OCI-LY7 (cell line): ENCODE data around the gene ZBTB49. TPM values are rescaled to one million over a fixed set of nuclear protein-coding genes. Genes with fewer than 3 reads are reported as not detected.

Source experiments
- Bru-seq: library from RNA; stranded (reverse); fragments of 400-500 nt; gene quantifications from one replicate; lab custom pipeline; 2021; lab: Mats Ljungman, UMichigan
- BruChase-seq, 2 experiments: library from RNA; stranded (reverse); fragments of 400-500 nt; gene quantifications; one replicate each; lab custom pipeline; 2021; lab: Mats Ljungman, UMichigan
- BruUV-seq: library from RNA; stranded (reverse); fragments of 400-500 nt; replicated peaks from 2 replicates; lab custom pipeline; 2021; lab: Mats Ljungman, UMichigan
- CTCF ChIA-PET: fragments of 300-600 bp; sonication (Branson Sonifier 250); formaldehyde crosslinking; loops from one replicate; lab custom pipeline; 2022; ENCODE audit warnings: antibody characterized with exemption; ENCODE audit not compliant: unreplicated experiment; lab: Charles Lee
- POLR2A ChIA-PET: fragments of 300-600 bp; sonication (Branson Sonifier 250); formaldehyde crosslinking; loops from one replicate; lab custom pipeline; 2022; ENCODE audit warnings: antibody characterized with exemption; lab: Charles Lee
- DNase-seq: peaks from one replicate; pipeline ENCODE4 v3.0.0-alpha.2; 2015; ENCODE audit warnings: low spot score
- H2AFZ ChIP-seq: fragments of 200-600 bp; sonication (generic), shearing (Covaris generic); 2 replicates; pipeline ENCODE4 v1.6.1; 2014; ENCODE audit warnings: mild to moderate bottlenecking, antibody characterized with exemption, low read length, moderate library complexity
- H3K27ac ChIP-seq: fragments of 200-600 bp; sonication (generic); 2 replicates; pipeline ENCODE4 v1.5.1; 2014; ENCODE audit warnings: mixed run types, low read depth, mild to moderate bottlenecking, moderate library complexity, low read length, inconsistent platforms; ENCODE audit not compliant: poor library complexity, severe bottlenecking
- H3K36me3 ChIP-seq: fragments of 200-600 bp; sonication (generic); 2 replicates; pipeline ENCODE4 v1.6.1; 2014; ENCODE audit warnings: mild to moderate bottlenecking, antibody characterized with exemption, low read length, moderate library complexity, mixed read lengths; ENCODE audit not compliant: insufficient read depth
- H3K4me1 ChIP-seq: fragments of 200-600 bp; sonication (generic); 2 replicates; pipeline ENCODE4 v1.5.1; 2014; ENCODE audit warnings: mild to moderate bottlenecking, low read length; ENCODE audit not compliant: insufficient read depth, poor library complexity, severe bottlenecking
- H3K4me2 ChIP-seq: fragments of 200-600 bp; sonication (generic); 2 replicates; pipeline ENCODE4 v1.6.1; 2014; ENCODE audit warnings: mild to moderate bottlenecking, low read length
- H3K4me3 ChIP-seq: fragments of 200-600 bp; sonication (generic); 2 replicates; pipeline ENCODE4 v1.5.1; 2014; ENCODE audit warnings: mild to moderate bottlenecking, low read depth, low read length; ENCODE audit not compliant: poor library complexity, severe bottlenecking
- H3K79me2 ChIP-seq: fragments of 200-600 bp; sonication (generic); 2 replicates; pipeline ENCODE4 v1.6.1; 2016; ENCODE audit warnings: low read depth, mild to moderate bottlenecking, low read length, moderate library complexity, mixed read lengths; ENCODE audit not compliant: insufficient read depth
- H3K9me2 ChIP-seq: fragments of 200-600 bp; sonication (generic); 2 replicates; pipeline ENCODE4 v1.6.1; 2016; ENCODE audit warnings: mild to moderate bottlenecking, low read length, mixed read lengths; ENCODE audit not compliant: insufficient read depth
- H3K9me3 ChIP-seq: fragments of 200-600 bp; sonication (generic); 2 replicates; pipeline ENCODE4 v1.6.1; 2014; ENCODE audit warnings: mild to moderate bottlenecking, mixed run types, low read length, mixed read lengths
- H4K20me1 ChIP-seq: fragments of 200-600 bp; sonication (generic); 2 replicates; pipeline ENCODE4 v1.6.1; 2014; ENCODE audit warnings: mild to moderate bottlenecking, antibody characterized with exemption, low read length, moderate library complexity, mixed read lengths; ENCODE audit not compliant: insufficient read depth
- CTCF ChIP-seq: fragments of 200-600 bp; sonication (generic); conservative IDR thresholded peaks from 2 replicates; pipeline ENCODE4 v1.5.1; 2014; ENCODE audit warnings: mild to moderate bottlenecking, antibody characterized with exemption, low read length, moderate library complexity, mixed read lengths
- EZH2phosphoT487 ChIP-seq: fragments of 200-600 bp; sonication (generic); IDR thresholded peaks from 2 replicates; pipeline ENCODE4 v1.6.1; 2018; ENCODE audit warnings: low read depth, borderline replicate concordance, mild to moderate bottlenecking, mixed run types, antibody characterized with exemption, low read length, moderate library complexity, mixed read lengths
- intact Hi-C: fragments of 100-400 bp; cut with micrococcal nuclease; formaldehyde crosslinking; loops from one replicate; pipeline ENCODE4 v1.10.0; 2022; ENCODE audit not compliant: unreplicated experiment
- long read RNA-seq: library from polyadenylated mRNA; stranded (forward); transcript quantifications from one replicate; pipeline ENCODE4 v2.0.0, GENCODE V29; 2022
- total RNA-seq, 2 experiments: library from RNA; depleted of rRNA in 1 of 2; stranded (reverse); fragments of >200 nt in 1 of 2; shearing (Covaris generic) in 1 of 2; gene quantifications; 2 replicates each; pipeline ENCODE4 v1.2.3, GENCODE V29; 2014 to 2022

Gene ZBTB49, protein sequence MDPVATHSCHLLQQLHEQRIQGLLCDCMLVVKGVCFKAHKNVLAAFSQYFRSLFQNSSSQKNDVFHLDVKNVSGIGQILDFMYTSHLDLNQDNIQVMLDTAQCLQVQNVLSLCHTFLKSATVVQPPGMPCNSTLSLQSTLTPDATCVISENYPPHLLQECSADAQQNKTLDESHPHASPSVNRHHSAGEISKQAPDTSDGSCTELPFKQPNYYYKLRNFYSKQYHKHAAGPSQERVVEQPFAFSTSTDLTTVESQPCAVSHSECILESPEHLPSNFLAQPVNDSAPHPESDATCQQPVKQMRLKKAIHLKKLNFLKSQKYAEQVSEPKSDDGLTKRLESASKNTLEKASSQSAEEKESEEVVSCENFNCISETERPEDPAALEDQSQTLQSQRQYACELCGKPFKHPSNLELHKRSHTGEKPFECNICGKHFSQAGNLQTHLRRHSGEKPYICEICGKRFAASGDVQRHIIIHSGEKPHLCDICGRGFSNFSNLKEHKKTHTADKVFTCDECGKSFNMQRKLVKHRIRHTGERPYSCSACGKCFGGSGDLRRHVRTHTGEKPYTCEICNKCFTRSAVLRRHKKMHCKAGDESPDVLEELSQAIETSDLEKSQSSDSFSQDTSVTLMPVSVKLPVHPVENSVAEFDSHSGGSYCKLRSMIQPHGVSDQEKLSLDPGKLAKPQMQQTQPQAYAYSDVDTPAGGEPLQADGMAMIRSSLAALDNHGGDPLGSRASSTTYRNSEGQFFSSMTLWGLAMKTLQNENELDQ
- total RNA-seq (2014; rRNA removed; shearing (Covaris generic)) (6.5 and 9.9 TPM in 2 replicates), total RNA-seq (2022) (8.7 and 12.8 TPM in 2 replicates), Bru-seq, nascent RNA (percentile 62 among the genes with signal in this experiment), BruChase-seq, experiment 1, labeled RNA remaining after a 6-hour chase (percentile 59 among the genes with signal in this experiment), BruChase-seq, experiment 2, labeled RNA remaining after a 2-hour chase (percentile 62 among the genes with signal in this experiment)
- long read RNA-seq, partial matches to known transcripts, result 1 of 4 reads
- long read RNA-seq, other reads (novel, unspliced or antisense), result 2 of 4 reads

- peak within 1 kb of the TSS; percentile 38; the same call in 1 of the 2 replicates for H2AFZ ChIP-seq
- BruUV-seq, result no TSS peak
Observed at GRCh38 chr4:4289941-4290850, at the start of gene ZBTB49, which contains the start of gene LYAR. TSS of gene ZBTB49 (plus strand) at chr4:4290251. CDS start at chr4:4299946, 9,695 bp downstream. TSS of gene LYAR (minus strand) at chr4:4290154. CDS start at chr4:4283742, 6,412 bp downstream.

DNA sequence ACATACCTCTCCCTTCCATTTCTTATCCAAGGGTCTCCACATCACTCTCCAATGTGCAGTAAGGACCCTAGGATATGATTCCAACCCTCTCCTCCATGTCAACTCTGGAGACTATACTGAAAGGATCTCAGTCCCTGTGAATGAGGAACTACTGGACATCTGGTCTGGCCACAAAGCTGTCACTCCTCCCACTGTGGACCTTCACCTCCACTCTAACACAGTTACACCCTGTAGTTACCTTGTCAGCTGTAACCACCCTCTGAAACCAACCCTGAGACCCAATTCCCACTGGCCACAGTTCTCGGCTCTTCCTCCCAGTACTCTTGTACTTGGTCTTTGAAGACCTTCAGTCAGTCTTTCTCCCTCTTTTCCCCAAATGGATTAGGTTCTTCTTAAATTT, 44.9 kb upstream of the ZBTB49 start:
- TF ChIP-seq CTCF (no peak), EZH2phosphoT487 (no peak)
- Histone ChIP-seq H3K79me2 (peaks cover 7% of the 10 kb centered on the region; the same call in 1 of the 2 replicates), H3K4me2 (no peak overlapping the region), H3K36me3 (peaks cover 41% of the 10 kb centered on the region), H3K9me3 (no peaks in the 10 kb centered on the region), H4K20me1 (no peaks in the 10 kb centered on the region), H2AFZ (no peak overlapping the region), H3K4me1 (peaks cover 13% of the 10 kb centered on the region), H3K4me3 (no peak overlapping the region), H3K27ac (no peak overlapping the region), H3K9me2 (no peaks in the 10 kb centered on the region)
- POLR2A ChIA-PET, result no interaction called here
- CTCF ChIA-PET, result no interaction called here
- DNase-seq, result no peak
- BruUV-seq, result no TSS peak
- intact Hi-C loops, result no loop called here

More at GRCh38 chr4:4289941-4290850, at the start of gene ZBTB49, which contains the start of gene LYAR:
- Histone ChIP-seq H3K4me2 (peak within 1 kb of the TSS; percentile 88), H3K4me3 (peak within 1 kb of the TSS; percentile 78), H3K9me3 (no peaks in the 10 kb centered on the region), H3K9me2 (no peaks in the 10 kb centered on the region), H4K20me1 (no peaks in the 10 kb centered on the region), H3K4me1 (peaks cover 20% of the 10 kb centered on the region), H3K36me3 (peaks cover 36% of the 10 kb centered on the region), H3K79me2 (peaks cover 52% of the 10 kb centered on the region), H3K27ac (peak within 1 kb of the TSS; percentile 30)
- intact Hi-C loops, result loop anchor here (2.0 kb wide), 2 partner anchors 25 to 55 kb away; no protein-coding TSS in a partner anchor
- ChIA-PET POLR2A (interaction anchor here (0.6 to 1.4 kb wide), 2 partner anchors 14 to 55 kb away, joined by 3 to 6 read pairs; no protein-coding TSS in a partner anchor), CTCF (no interaction called here)
- peak; percentile 92 for DNase-seq
- TF ChIP-seq EZH2phosphoT487 (no peak), CTCF (no peak)
